ENCODE data around the gene FAM193B. TPM values are rescaled to one million over a fixed set of nuclear protein-coding genes. Genes with fewer than 3 reads are reported as not detected.

The FAM193B gene
- total and polyA plus RNA-seq, 9 of the 15 experiments (the other 6 are each of a cell fraction or from before 2014, with no cell fraction given) = 4.4 to 76.4 (median 37.3) TPM

DNA sequence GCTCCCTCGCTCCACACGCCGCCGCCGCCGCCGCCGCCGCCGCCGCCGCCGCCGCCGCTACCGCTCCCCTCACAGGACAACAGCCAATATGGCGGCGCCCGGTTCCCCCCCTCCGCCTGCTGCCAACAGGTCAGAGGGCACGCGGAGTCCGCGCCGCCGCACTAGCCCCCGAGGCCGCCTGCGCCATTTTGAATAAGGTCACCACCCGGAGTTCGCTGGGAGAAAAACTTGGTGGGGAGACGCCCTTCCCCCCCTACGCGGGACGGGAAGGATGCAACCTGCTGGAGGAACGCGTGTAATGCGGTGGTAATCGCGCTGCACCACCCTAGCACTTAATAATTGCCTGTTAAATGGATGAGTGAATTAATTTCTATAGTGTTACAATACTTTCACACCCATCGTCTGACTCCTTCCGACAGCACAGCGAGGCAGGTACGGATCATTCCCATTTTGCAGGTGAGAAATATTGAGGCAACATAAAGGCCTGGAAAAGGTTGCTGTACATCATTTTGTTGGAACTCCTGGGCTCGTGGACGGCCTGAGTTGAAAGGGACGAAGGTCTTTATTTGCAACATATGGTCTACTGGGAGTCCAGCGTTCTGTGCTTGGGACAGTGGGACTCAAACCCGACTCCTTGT lies at the start of gene FAM193B (continued):
- TF ChIP-seq RBM22 (IDR thresholded peaks at IDR 0.05; ENCODE audit: low read depth, low read length, poor library complexity, severe bottlenecking) (no peak), SMAD1 (IDR thresholded peaks at IDR 0.05; ENCODE audit: low read depth, low read length, partially characterized antibody) (no peak), ZNF696 (CRISPR knock-in tag; conservative IDR thresholded peaks at IDR 0.05) (no peak), ZNF707 (CRISPR knock-in tag; conservative IDR thresholded peaks at IDR 0.05) (no peak), BRD4 (IDR thresholded peaks at IDR 0.05) (no peak), NUFIP1 (IDR thresholded peaks at IDR 0.05; ENCODE audit: partially characterized antibody) (no peak), ETV6 (IDR thresholded peaks at IDR 0.05; ENCODE audit: borderline replicate concordance in 1 of 2, low read depth in 2 of 2, low read length in 1 of 2) (no peak), ETV6 (CRISPR knock-in tag; IDR thresholded peaks at IDR 0.05; ENCODE audit: borderline replicate concordance) (no peak), ZNF41 (CRISPR knock-in tag; conservative IDR thresholded peaks at IDR 0.05) (no peak), NCOA1 (IDR thresholded peaks at IDR 0.05; ENCODE audit: low read depth) (no peak), TCF7 (IDR thresholded peaks at IDR 0.05; ENCODE audit: borderline replicate concordance) (no peak), KDM4B (IDR thresholded peaks at IDR 0.05; ENCODE audit: borderline replicate concordance in 2 of 2, low read depth in 1 of 2) (peak in 1 of 2 experiments; percentile 57; a peak in 1 of 4 replicates), ZNF584 (CRISPR knock-in tag; IDR thresholded peaks at IDR 0.05; ENCODE audit: low read depth) (no peak), POLR2G (IDR thresholded peaks at IDR 0.05; ENCODE audit: low read depth, low read length) (peak; percentile 83), ZNF23 (CRISPR knock-in tag; IDR thresholded peaks at IDR 0.05) (no peak), EWSR1 (IDR thresholded peaks at IDR 0.05; ENCODE audit: borderline replicate concordance, low read depth, partially characterized antibody) (no peak), TAF1 (IDR thresholded peaks at IDR 0.05; ENCODE audit: control insufficient read depth, extremely low read depth, insufficient read depth, low read length, severe bottlenecking) (peak; percentile 57)
- TF ChIP-seq, protein P1, sequence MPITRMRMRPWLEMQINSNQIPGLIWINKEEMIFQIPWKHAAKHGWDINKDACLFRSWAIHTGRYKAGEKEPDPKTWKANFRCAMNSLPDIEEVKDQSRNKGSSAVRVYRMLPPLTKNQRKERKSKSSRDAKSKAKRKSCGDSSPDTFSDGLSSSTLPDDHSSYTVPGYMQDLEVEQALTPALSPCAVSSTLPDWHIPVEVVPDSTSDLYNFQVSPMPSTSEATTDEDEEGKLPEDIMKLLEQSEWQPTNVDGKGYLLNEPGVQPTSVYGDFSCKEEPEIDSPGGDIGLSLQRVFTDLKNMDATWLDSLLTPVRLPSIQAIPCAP (CRISPR knock-in tag; IDR thresholded peaks at IDR 0.05; ENCODE audit: borderline replicate concordance) = no peak
- TF ChIP-seq, protein P2, sequence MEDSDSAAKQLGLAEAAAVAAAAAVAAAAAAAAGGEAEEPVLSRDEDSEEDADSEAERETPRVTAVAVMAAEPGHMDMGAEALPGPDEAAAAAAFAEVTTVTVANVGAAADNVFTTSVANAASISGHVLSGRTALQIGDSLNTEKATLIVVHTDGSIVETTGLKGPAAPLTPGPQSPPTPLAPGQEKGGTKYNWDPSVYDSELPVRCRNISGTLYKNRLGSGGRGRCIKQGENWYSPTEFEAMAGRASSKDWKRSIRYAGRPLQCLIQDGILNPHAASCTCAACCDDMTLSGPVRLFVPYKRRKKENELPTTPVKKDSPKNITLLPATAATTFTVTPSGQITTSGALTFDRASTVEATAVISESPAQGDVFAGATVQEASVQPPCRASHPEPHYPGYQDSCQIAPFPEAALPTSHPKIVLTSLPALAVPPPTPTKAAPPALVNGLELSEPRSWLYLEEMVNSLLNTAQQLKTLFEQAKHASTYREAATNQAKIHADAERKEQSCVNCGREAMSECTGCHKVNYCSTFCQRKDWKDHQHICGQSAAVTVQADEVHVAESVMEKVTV (CRISPR knock-in tag; IDR thresholded peaks at IDR 0.05) = no peak
- TF ChIP-seq, protein P3, sequence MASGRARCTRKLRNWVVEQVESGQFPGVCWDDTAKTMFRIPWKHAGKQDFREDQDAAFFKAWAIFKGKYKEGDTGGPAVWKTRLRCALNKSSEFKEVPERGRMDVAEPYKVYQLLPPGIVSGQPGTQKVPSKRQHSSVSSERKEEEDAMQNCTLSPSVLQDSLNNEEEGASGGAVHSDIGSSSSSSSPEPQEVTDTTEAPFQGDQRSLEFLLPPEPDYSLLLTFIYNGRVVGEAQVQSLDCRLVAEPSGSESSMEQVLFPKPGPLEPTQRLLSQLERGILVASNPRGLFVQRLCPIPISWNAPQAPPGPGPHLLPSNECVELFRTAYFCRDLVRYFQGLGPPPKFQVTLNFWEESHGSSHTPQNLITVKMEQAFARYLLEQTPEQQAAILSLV (tag; IDR thresholded peaks at IDR 0.05) = no peak
- TF ChIP-seq, protein P4, sequence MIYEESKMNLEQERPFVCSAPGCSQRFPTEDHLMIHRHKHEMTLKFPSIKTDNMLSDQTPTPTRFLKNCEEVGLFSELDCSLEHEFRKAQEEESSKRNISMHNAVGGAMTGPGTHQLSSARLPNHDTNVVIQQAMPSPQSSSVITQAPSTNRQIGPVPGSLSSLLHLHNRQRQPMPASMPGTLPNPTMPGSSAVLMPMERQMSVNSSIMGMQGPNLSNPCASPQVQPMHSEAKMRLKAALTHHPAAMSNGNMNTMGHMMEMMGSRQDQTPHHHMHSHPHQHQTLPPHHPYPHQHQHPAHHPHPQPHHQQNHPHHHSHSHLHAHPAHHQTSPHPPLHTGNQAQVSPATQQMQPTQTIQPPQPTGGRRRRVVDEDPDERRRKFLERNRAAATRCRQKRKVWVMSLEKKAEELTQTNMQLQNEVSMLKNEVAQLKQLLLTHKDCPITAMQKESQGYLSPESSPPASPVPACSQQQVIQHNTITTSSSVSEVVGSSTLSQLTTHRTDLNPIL (CRISPR knock-in tag; IDR thresholded peaks at IDR 0.05) = no peak
- TF ChIP-seq, protein P5, sequence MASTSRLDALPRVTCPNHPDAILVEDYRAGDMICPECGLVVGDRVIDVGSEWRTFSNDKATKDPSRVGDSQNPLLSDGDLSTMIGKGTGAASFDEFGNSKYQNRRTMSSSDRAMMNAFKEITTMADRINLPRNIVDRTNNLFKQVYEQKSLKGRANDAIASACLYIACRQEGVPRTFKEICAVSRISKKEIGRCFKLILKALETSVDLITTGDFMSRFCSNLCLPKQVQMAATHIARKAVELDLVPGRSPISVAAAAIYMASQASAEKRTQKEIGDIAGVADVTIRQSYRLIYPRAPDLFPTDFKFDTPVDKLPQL (IDR thresholded peaks at IDR 0.05; ENCODE audit: extremely low read depth, insufficient read length) = no peak

Measured in K562 (cell line).